HG02970 (cell line): ENCODE results near the gene MRGPRX2.

Experiments
- ATAC-seq: cut with Tn5 transposase; IDR thresholded peaks from one replicate; pipeline ENCODE4 v1.9.1; 2021; ENCODE audit warnings: mild to moderate bottlenecking, moderate library complexity, moderate number of reproducible peaks; ENCODE audit not compliant: unreplicated experiment, low FRiP score

Gene MRGPRX2

DNA sequence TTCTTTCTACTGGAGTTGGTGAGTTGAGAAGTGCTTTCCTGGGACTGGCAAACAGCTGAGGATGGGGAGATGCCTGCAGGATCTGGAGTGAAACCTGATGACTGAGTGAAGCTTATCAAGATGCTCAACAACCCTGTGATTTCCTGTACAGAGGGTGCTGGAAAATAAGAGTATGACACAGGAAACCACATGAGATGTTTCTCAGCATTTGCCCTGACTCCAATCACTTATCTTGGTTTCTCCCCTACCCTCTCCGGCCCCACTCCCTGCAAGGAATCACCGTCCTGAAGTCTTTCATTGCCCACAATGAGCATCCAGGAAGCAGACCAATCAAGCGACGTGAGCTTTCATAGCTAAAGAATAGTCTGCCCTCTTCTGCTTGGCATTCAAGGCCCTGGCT lies at the start of gene MRGPRX2:
Gene MRGPRX2 (minus strand): TSS at position 89 of the 400 bp plus-strand sequence. CDS start 4,315 bp downstream, outside the sequence.
- no peak for ATAC-seq

DNA sequence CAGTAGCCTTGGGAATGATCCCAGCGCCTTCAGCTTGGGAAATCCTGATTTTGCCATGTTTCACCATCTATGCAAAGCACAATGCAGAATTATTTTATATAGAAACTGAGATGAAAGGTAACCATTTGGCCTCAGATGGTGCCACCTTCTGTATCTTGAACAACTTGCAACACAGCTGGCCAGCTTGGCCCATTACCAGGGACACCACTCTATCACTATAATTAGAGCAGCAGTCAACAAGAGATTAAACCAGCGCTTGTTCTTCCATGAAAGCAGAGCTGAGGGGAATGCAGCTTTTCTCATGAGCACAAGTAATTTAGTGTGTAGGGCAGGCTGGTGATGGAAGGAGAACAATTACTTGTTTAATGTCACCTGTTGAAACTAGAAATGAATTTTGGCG lies 49.8 kb upstream of the MRGPRX2 start:
- no peak for ATAC-seq

DNA sequence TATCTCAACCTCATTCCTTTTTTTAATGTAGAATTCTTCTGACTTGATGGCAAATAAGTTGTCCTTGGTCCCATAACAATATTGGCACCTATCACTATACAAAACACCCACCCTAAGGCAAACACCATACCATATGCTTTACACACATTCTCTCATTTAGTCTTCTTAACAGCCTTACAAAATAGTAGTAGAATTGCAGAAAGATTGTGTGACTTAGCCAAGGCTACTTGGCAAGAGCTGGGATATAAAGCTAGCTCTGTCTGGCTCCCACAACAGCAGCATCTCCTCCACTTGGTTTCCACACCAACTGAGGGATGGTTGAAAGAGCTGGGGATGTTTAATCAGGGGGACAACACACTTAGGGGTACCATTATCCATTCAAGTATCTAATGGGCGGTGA lies 46.6 kb upstream of the MRGPRX2 start:
- ATAC-seq, result no peak

DNA sequence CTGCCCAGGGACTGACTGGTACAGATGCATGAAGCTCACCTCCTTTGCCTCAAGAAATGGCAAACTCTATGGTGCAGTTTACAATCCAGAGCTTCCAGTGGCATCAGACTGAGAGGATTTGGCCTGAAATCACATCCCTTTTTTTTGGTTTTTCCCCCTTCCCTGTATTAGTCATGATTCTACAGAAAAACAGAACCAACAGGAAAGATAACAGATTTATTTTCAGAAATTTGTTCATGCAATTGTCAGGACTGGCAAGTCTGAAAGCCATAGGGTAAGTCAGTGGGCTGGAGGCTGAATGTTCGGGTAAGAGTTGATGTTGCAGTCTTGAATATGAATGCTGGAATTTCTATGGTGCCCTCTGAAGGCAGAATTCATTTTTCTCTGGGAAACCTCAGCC lies 44.5 kb upstream of the MRGPRX2 start:
- ATAC-seq, result no peak

DNA sequence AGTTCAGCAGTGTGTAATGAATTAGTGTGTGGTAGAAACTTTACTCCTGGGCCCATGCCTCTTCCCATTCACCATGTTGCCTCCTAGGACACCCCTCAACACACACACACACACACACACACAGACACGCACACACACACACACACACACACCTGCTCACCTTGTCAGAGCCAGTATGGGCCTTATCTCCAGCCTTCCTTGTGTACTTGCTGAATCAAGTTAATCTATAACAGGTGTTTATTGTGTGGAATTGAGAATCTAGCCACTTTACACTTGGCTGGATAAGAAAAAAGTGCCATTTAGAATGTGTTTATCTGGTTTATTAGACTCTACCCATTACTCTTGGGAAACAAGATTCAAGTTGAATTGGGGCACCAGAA lies 42.0 kb upstream of the MRGPRX2 start:
- no peak for ATAC-seq

DNA sequence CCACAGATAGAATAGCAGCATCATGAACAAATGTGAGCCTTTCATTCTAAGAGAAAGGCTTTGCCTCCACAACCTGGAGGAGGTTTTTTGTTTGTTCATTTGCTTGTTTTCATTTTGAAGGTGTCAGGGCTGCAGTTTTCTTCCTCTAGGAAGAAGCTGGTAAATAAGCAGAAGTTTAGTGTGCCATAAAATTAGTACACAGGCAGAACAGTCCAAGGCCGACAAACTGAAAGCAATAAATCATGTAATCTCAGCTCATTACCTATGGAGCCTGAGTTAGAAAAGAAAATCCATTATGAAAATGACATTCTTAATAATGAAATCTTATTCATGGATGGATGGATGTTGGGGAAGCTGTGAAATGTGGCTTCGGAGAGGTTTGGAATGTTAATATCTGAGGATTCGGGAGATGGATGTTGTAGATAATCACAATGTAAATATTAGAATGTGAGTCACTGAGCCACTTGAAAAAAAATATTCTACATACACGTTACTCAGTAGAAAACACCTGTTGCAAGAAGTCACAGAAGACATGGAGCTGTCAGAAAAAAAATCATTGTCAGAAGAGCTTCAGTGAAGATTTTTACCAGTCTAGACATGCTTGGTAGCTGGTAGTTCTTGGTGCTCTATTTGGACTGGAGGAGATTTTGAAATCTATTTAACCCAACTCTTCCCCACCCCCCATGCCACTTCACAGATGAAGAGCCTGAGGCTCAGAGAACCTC lies 41.4 kb upstream of the MRGPRX2 start:
- ATAC-seq, result no peak

DNA sequence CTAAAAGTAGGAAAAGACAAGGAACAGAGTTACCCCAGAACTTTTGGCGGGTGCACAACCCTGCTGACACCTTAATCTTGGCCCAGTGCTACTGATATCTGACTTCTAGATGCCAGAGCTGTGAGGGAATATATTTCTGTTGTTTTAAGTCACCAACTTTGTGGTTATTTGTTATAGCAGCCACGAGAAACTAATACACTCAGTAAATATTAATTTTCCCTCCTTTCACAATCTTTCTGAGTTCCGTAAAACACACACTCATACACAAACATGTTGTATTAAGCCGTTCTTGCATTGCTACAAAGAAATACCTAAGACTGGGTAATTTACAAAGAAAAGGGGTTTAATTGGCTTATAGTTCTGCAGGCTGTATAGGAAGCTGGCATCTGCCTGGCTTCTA lies 40.4 kb upstream of the MRGPRX2 start:
- ATAC-seq, result no peak

DNA sequence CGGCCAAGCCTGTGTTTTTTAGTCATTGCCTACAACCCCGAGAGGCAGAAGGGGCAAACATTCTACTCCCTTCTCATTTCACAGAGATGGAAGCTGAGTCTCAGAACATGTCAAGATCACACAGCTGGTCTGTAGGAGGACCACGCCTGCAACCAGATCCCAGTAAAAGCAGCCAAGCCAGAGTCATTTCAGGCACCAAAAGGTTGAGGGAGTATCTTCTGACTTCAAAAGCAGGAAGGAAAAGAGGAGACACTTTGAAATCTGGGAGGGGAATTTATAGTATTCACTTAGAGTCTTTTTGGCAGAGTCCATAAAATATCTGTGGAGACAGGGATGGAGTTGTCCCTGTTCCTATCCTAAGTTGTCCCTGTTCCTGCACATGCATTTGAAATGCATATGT lies 38.6 kb upstream of the MRGPRX2 start:
- no peak for ATAC-seq

DNA sequence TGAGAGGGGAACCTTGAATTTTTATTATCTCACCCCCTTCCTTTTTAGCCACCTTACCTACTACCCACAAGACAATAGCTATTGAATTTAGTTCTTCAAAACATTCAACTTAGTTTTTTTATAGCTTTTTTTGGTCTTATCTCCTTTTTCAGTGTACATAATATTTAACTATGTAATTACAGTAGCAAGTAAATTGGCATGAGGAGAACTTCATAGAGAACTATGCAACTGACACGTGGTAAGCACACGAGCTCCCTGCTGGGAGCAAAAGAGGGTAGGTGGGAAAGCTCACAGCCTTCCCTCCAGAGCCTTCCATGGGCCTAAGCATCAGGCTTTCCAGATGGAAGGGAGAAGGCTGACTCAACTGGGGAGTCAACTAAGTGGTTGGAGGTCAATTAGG lies 34.3 kb upstream of the MRGPRX2 start:
- ATAC-seq, result no peak

DNA sequence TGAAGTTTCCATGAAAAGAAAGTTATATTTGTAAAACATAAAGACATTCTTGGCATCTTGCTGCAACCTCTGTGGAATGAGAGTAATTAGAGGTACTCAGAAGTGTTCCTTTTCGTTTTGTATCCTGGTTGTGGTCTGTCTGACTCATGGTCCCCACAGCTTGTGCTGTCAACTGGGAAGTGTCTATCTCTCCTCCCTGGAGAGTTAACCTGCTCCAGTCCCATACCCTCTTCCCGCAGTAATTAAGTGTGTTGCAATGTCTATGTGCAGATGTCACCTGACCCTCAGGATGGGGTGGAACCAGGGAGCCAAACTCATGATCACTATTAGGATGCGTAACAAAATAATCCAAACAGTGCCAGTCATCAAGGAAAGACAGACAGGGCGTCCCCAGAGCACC lies 33.5 kb upstream of the MRGPRX2 start:
- ATAC-seq, result no peak

DNA sequence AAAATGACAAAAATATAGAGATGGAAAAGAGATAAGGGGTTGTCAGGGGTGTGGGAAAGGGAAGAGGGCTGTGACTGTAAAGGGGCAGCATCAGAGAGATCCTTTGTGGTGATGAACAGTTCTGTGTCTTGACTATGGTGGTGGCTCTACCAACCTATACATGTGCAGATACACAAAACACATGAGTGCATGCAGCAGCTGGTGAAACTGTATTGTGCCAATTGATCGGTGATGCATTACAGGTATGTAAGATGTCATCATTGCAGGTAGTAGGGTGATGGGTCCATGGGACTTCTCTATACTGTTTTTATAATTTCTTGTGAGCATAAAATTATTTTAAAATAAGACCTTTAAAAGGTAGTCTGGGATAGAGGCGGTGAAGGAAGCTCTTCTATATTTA lies 32.3 kb upstream of the MRGPRX2 start:
- ATAC-seq, result no peak

DNA sequence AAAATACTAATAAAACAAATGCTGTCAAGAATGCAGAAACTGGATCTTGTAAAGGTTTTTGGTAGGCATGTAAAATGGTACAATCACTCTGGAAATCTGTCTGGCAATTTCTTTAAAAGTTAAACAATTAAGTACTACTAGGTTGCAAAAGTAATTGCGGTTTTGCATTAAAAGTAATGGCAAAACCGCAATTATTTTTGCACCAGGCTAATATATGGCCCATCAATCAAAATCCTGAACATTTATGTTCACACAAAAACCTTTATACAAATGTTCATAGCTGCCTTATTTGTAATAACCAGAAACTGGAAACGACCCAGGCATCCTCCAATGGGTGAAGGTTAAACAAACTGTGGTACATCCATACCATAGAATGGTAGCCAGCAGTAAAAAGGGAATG lies 31.8 kb upstream of the MRGPRX2 start:
- no peak for ATAC-seq

DNA sequence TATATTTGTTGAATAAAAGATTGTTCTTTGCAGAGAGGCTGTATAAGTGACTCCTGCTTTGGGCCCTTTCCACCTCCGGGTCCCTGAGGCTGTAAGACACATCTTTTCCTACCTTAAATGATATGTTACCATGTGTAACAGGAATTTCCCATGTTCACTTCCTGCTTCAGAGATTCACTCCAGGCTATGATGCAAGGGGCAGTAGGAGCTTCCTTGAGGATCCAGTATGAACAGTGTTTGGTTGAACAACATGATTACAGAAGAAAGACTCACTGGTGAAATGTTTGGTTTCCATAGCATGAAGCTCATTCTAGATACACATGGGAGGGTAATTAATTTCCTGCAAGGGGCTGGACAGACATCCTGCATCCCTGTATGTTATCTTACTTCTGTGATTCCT lies 30.8 kb upstream of the MRGPRX2 start:
- no peak for ATAC-seq

DNA sequence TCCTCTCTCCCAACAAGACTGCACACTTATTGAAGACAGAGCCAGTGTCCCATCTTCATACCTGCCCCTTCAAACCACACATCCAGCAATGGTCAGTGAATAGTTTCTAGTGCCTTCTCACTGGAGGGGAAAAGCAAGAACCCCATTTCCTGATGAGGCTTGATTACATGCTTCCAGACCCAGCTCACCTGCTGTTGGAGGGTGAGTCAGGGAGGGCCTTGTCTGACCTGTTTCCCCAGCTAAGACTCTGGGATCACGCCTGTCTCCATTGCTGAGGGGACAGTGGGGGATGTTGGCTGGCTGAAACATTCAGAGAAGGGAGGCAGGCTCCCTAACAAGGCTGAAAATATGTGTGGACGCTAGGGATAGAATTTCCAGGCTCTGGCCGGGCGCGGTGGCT lies 28.9 kb upstream of the MRGPRX2 start:
- ATAC-seq, result no peak

DNA sequence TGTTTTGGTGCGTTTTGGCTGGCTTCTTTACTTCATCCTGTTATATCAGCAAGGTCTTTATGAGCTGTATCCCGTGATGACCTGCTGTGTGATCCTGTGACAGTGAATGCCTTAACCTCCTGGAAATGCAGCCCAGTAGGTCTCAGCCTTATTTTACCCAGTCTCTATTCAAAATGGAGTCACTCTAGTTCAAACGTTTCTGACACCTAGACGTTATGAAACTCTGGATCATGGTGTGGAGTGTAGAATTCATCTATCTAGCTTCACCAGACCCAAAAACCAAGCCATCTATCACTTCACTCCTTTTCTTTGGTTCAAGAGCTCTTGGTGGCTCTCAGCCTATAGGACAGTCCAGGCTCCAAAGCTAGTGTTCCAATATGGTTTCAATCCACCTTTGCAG lies 28.3 kb upstream of the MRGPRX2 start:
- ATAC-seq, result no peak

DNA sequence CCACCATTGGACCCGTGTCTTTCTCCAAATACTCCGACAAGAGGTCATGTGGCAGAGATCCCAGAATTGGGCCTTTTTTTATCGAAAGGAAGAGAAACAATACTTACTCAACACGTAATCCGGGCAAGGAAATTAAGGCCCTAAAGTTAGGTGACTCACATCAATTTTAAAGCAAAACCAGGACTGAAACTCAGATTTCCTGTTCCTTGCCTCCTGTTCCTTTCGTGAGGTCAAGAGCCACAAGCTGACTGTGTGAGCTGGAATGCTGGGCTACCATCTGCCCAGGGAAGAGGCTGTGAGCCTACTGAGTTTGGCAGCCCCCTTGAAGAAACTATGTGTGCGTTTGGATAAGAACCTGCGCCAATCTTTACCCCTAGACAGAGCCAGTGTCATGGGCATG lies 27.1 kb upstream of the MRGPRX2 start:
- no peak for ATAC-seq

DNA sequence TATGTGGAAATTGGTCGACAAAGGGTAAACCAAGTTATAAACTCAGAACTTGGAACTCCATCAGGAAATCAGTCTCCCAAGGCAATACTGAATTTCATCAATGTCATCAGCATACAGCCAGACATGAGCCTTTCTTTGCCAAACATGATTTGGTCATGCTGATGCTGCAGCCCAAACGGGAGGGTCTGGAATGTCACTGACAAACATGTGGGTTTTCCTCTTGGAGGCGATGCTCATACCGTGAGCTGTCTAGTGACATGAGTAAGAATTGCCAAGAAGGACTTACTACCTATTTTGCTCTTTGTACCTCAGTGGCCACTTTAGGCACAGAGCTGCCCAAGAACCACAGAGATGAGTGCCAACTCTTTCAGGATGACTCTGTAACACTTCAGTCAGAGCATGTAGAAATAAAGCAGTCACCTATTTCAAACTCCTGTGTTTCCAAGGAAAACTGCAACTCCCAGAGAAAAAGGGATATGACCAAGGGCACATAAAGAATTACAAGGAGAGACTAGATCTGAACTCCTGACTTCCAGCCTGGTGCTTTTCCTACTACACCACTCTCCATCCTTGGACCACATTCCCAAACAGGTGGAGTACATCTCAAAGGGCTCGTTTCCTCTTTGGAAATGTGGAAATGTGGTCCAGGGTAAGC lies 24.3 kb upstream of the MRGPRX2 start:
- no peak for ATAC-seq

DNA sequence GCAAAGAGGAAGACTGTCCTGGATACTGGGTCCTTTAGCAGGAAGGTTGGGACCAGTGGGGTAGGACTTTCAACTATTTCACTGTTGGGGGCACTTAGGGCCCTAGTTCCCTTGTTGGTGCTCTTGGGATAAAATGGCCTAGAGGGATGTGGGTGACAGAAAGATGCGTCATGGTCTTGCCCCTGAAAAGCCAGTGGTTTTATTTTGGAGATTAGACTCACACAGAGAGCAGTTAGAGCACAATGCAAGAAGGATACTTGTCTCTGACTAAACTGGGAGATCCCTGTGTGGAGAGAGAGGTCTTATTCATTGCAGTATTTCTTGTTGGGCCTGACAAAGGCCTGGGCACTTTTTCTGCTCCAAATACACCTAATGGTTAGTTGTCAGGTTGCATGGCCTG lies 22.6 kb upstream of the MRGPRX2 start:
- no peak for ATAC-seq

DNA sequence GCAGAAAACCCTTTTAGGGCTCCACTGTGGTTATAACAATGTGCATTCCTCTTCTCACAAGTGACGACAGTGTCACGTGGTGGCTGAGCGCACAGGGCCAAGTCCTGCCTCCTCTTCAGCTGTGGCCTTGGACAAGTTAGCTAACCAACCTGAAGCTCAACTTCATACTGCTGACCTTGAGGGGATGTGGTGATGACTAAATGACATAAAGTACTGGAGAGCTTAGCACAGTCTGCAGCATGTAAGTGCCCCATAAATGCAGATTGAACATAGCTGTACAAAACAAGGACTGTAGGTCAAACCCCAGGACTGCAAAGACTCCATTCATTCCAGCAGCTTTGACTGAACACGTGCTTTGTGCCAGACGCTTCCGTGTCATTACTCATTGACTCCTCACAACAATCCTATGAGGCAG lies 20.1 kb upstream of the MRGPRX2 start:
- no peak for ATAC-seq

DNA sequence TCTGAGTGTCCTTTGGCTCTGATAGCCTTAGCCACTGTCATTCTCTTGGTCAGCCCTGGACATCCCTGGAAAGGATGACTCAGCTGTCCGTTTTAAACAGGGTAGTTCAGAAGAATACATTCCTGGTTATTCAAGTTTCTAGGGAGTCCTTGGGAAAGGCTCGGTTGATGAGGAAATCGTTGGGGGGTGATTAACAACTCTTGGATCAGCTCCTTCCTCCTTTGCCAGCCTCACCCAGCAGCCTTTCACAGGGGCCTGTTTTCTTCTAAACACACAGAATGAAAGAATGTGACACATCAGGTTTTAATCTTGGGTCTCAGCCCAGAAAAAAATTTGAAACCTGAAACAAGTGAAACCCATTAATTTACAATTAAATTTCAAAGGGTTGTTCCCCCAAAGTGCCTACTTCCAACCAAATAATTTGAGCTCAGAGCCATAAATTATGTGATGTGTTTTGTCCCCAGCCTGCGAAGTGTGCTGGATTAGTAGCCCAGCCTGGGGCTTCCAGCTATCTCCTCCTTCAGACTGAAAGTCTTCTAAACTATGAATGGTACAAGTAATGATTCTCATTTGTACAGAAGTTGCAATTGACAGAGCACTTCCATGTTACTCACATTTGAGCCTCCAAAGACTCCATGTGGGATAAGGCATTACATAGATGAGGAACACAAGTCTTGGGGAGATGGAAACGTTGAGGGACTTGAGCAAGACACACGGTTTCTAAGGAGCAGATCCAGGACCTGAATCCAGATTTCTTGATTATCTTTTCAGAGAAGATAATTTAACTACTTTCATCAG lies 19.3 kb upstream of the MRGPRX2 start:
- no peak for ATAC-seq

DNA sequence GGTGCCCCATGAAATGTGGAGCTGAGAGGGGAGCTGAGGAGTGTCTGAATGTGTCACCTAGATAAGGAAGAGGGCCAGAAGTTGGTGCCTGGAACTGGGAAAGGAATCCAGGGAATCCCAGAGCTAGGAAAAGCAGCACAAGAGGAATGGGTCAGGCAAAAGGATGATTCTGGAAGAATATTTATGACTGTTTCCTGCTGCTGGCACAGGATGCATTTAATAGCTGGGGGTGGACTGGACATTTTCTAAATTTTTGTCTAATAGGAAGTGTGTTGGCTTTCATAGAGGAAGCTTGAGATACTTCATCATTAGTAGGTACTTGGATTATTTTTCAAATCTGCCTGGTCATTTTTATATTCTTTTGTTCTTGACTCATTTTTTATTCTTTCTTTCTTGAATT lies 17.4 kb upstream of the MRGPRX2 start:
- no peak for ATAC-seq
